Fibroblast of villous mesenchyme (primary cell): Measurements from ENCODE around the gene SNX25. TPM values are rescaled to one million over a fixed set of nuclear protein-coding genes. Genes with fewer than 3 reads are reported as not detected.

Experiments used
- DNase-seq: peaks from one replicate; pipeline ENCODE4 v3.0.0-alpha.2; 2010; ENCODE audit warnings: low read depth
- H3K4me3 ChIP-seq: 2 replicates; pipeline ENCODE4 v1.5.1; 2011; ENCODE audit warnings: low read depth, mild to moderate bottlenecking, low read length
- total RNA-seq: library from RNA; depleted of rRNA; stranded (reverse); fragments of >200 nt; gene quantifications from 2 replicates; pipeline ENCODE4 v1.2.3, GENCODE V29; 2012
- TF ChIP-seq, protein P1 (sequence below): IDR thresholded peaks from 2 replicates; pipeline ENCODE4 v1.5.1; 2012; ENCODE audit warnings: low read depth, mild to moderate bottlenecking, low read length; ENCODE audit not compliant: insufficient read depth

Gene SNX25
- total RNA-seq, 1 donor: 47.1 TPM

DNA sequence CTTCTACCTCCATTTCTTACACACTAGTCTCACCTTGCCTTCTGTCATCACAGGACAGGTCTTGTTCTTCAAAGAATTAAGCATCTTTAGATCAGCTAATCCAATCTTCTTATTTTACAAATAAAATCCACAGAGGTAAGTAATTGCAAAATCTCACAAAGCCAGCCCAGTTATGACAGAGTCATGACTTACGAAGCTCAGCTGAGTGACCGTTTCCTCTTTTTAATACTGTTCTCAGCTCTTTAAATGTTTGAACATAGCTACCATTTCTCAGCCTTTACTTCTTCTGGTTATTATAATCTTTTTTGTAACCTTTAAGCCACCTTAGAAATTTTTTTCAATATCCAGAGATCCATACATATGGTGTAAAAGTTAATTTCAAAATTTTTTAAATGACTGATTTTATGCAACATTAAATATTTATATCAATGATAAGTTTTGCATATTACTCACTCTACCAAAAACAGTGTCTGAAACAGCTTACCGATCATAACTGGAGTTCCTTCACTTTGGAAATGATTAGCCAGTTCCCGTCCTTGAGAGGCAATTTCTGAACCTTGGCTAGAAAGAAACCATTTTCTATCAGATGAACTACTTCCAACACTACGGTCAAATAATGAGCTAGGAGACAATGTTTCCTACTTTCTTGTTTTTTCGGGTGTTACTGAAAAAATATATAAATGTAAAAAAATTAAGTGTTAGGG lies 196.1 kb downstream of the SNX25 start:
- DNase-seq: no peak
- no peak overlapping the region for H3K4me3 ChIP-seq
- TF ChIP-seq, protein P1, sequence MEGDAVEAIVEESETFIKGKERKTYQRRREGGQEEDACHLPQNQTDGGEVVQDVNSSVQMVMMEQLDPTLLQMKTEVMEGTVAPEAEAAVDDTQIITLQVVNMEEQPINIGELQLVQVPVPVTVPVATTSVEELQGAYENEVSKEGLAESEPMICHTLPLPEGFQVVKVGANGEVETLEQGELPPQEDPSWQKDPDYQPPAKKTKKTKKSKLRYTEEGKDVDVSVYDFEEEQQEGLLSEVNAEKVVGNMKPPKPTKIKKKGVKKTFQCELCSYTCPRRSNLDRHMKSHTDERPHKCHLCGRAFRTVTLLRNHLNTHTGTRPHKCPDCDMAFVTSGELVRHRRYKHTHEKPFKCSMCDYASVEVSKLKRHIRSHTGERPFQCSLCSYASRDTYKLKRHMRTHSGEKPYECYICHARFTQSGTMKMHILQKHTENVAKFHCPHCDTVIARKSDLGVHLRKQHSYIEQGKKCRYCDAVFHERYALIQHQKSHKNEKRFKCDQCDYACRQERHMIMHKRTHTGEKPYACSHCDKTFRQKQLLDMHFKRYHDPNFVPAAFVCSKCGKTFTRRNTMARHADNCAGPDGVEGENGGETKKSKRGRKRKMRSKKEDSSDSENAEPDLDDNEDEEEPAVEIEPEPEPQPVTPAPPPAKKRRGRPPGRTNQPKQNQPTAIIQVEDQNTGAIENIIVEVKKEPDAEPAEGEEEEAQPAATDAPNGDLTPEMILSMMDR: no peak

DNA sequence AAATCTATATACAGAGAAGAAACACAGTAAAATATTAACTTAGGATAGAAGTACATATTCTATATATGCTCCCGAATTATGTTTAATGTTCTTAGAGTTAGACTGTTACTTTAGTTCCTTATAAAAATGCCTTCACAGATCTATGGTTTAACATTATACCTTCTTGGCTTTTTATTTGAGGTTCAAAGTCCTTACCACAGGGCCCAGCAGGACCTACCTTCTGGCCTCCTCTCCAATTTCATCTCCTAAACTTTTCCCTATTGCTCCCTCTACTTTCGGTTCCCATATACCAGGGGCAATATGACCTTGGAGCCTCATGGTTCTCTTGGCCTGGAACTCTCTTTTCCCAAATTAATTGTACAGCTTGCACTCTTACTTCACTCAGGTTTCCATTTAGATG lies 199.0 kb downstream of the SNX25 start:
- TF ChIP-seq, protein P1: no peak
- H3K4me3 ChIP-seq: no peak overlapping the region
- no peak for DNase-seq

DNA sequence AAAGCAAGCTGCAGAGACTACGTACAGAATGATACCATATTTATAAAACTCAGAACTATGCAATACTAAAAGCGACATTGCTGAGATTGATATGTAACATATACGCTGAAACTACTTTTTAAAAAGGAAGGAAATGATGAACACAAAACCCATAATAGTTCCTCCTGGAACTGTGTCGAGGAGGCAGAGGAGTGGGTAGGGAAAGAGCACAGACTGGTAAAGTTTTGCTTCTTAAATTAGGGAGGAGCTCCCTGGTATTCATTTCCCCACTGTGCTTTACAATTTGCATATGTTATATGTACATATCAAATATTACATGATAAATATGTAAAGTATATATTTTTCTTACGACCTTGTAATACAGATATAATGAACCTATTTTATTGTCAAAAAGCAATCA lies 202.5 kb downstream of the SNX25 start:
- TF ChIP-seq, protein P1: no peak

DNA sequence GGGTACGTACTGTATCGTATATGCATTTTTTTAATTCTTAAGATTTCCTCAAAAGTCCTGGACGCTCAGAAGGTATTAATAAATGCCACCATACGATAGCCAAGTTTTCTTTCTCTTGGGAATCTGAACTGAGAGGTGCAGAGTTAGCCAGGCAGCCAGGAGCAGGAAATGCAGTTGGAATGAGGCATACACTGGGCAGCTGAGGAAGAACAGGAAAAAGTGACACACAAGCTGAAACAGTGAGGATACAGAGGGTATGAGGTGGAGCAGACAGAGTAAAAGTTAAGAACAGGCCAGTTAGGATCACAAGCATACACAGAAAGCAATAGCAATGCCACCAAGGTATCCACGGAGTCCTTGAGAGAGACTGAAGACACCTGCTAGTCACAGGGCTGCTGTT lies 203.0 kb downstream of the SNX25 start:
- no peak overlapping the region for H3K4me3 ChIP-seq
- no peak for DNase-seq
- TF ChIP-seq, protein P1: no peak

More for the DNA sequence above, 202.5 kb downstream of the SNX25 start:
- DNase-seq: no peak
- no peak overlapping the region for H3K4me3 ChIP-seq

Other genes starting within 250 kb of the SNX25 start
- gene HELT, start 191.1 kb upstream of the SNX25 start, total RNA-seq: not detected in 2 replicates
- 8.4 and 14.7 TPM in 2 replicates for gene SLC25A4, start 66.3 kb upstream of the SNX25 start, total RNA-seq
- 39.0 and 56.1 TPM in 2 replicates for gene CFAP97, start 5.6 kb upstream of the SNX25 start, total RNA-seq
- gene LRP2BP, start 186.3 kb downstream of the SNX25 start, total RNA-seq: 0.32 and 1.3 TPM in 2 replicates
- gene ANKRD37, start 187.2 kb downstream of the SNX25 start, total RNA-seq: 3.0 and 3.2 TPM in 2 replicates
- gene UFSP2, start 216.4 kb downstream of the SNX25 start, total RNA-seq: 30.3 and 42.7 TPM in 2 replicates